Activated naive CD8-positive, alpha-beta T cell treated with anti-CD3 and anti-CD28 coated beads, Interleukin-2, amount 10 ng/mL, durations not matched to agents 7 days and 5 days (primary cell): ENCODE data around the gene TTC27. TPM values are rescaled to one million over a fixed set of nuclear protein-coding genes. Genes with fewer than 3 reads are reported as not detected.
"Not testable (repeated sequence)": the region's sequence is repeated elsewhere in the genome, so short reads cannot be mapped to it uniquely, and the experiment has no call there.

ENCODE experiments used
- ATAC-seq: fragments of 150-1000 bp; cut with Tn5 transposase; one replicate; pipeline ENCODE4 v1.10.0; 2021; ENCODE audit warnings: low read depth, moderate library complexity
- POLR2A ChIA-PET: fragments of 350-600 bp; sonication (Branson Sonifier 250); formaldehyde crosslinking; loops from one replicate; lab custom pipeline; 2021; ENCODE audit warnings: antibody characterized with exemption; lab: Charles Lee
- DNase-seq: peaks from one replicate; pipeline ENCODE4 v3.0.0; 2021
- H3K27ac Mint-ChIP-seq: one replicate; pipeline ENCODE4 v1.8.0; 2022; ENCODE audit warnings: mild to moderate bottlenecking, mixed read lengths
- H3K27me3 Mint-ChIP-seq: one replicate; pipeline ENCODE4 v1.8.0; 2022; ENCODE audit warnings: mild to moderate bottlenecking, moderate library complexity, mixed read lengths
- H3K36me3 Mint-ChIP-seq: one replicate; pipeline ENCODE4 v1.8.0; 2021; ENCODE audit warnings: mild to moderate bottlenecking, mixed read lengths
- H3K4me1 Mint-ChIP-seq: one replicate; pipeline ENCODE4 v1.8.0; 2021; ENCODE audit warnings: mixed read lengths
- H3K4me3 Mint-ChIP-seq: one replicate; pipeline ENCODE4 v1.8.0; 2022; ENCODE audit warnings: mild to moderate bottlenecking, moderate library complexity, mixed read lengths
- H3K9me3 Mint-ChIP-seq: one replicate; pipeline ENCODE4 v1.8.0; 2021; ENCODE audit warnings: mixed read lengths
- total RNA-seq, 2 experiments: library from RNA; stranded (reverse); gene quantifications; one replicate each; pipeline ENCODE4 v1.2.3, GENCODE V29; 2021

Gene TTC27
- total RNA-seq, 2 experiments from 2014 or later = 14.9 to 19.4 TPM

DNA sequence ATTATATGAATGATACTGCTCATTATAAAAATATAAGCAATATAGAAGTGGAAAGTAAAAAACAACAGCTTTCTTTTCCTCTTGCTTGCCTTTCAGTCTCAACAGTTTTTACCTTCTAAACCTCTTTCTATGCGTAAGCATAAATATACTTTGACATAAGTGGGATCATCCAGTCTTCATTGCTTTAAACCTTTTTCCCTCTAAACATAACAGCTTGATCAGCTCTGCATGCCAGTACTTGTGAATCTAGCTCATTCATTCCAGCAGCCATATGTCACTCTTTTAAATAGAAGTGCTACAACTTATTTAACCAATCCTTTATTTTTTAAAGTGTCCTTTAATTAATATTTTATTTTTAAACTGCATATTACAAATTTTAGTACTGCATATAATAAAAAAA is 88.1 kb downstream of the TTC27 start:
- Mint-ChIP-seq H3K4me3 (no peak overlapping the region), H3K4me1 (peaks cover 2% of the 10 kb centered on the region), H3K36me3 (peaks cover 25% of the 10 kb centered on the region), H3K27ac (no peak overlapping the region), H3K27me3 (no peaks in the 10 kb centered on the region), H3K9me3 (peaks cover 3% of the 10 kb centered on the region)
- POLR2A ChIA-PET = no interaction called here
- DNase-seq = no peak
- no peak for ATAC-seq

DNA sequence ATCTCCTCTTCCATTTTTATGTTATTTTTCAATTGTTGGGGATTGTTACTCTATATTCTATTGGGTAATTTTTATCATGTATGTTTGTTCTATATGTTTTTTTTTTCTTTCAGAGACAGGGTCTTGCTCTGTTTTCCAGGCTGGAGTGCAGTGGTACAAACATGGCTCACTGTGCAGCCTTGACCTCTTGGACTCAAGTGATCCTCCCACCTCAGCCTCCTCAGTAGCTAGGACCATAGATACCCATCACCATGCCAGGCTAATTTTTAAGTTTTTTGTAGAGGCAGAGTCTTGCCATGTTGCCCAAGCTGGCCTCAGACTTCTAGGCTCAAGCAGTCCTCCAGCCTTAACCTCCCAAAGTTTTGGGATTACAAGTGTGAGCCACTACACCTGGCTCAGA is 88.7 kb downstream of the TTC27 start:
- Mint-ChIP-seq H3K27me3 (no peaks in the 10 kb centered on the region), H3K36me3 (peaks cover 27% of the 10 kb centered on the region), H3K4me1 (peaks cover 2% of the 10 kb centered on the region), H3K27ac (no peak overlapping the region), H3K4me3 (no peak overlapping the region), H3K9me3 (peaks cover 3% of the 10 kb centered on the region)
- POLR2A ChIA-PET = no interaction called here
- DNase-seq (no peak), ATAC-seq (no peak)

DNA sequence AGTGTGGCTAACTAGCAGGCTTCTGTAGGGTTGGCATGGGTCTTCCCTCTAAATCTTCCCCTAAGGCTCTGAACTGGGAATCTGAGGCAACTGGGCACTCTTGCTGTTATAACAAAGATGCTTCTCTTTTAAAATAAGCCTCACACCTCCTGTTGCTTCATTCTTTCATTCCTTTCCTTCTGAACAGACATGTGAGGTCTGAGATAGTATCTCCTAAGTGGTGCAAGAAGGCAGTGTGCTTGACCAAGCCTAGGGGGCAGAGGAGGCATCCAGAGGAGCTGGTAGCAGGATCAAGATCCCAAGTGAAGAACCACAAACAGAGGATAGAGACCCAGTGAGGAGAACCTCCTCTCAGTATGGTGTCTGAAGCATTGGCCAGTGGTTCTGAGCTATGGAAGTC is 90.9 kb downstream of the TTC27 start:
- H3K9me3 Mint-ChIP-seq = peaks cover 4% of the 10 kb centered on the region

DNA sequence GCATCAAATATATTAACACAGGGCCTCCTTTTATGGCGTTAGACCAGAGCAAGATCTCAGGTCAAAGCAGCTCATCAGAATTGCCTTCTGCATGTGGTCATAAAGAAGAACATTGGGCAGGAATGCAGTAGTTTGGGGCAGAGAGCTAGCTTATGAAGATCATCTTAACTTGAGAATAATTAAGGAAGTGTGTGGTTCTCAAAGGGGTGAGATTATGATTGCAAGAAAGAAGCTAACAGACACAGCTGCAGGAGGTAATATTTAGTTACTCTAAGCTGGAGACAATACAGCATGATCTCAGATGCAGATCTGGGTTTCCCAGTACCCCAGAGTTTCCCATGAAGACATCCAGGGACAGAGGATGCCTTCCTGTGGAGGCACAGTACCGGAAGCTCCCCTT is 91.6 kb downstream of the TTC27 start:
- peaks cover 2% of the 10 kb centered on the region for H3K4me1 Mint-ChIP-seq
- ATAC-seq = no peak
- POLR2A ChIA-PET = no interaction called here
- H3K9me3 Mint-ChIP-seq = peaks cover 5% of the 10 kb centered on the region
- no peak overlapping the region for H3K4me3 Mint-ChIP-seq
- H3K36me3 Mint-ChIP-seq = peaks cover 25% of the 10 kb centered on the region
- no peak overlapping the region for H3K27ac Mint-ChIP-seq
- no peaks in the 10 kb centered on the region for H3K27me3 Mint-ChIP-seq
- no peak for DNase-seq

More for the DNA sequence above, 90.9 kb downstream of the TTC27 start:
- DNase-seq (no peak), ATAC-seq (no peak)
- H3K27ac Mint-ChIP-seq = no peak overlapping the region
- no peak overlapping the region for H3K4me3 Mint-ChIP-seq
- POLR2A ChIA-PET = no interaction called here
- peaks cover 28% of the 10 kb centered on the region for H3K36me3 Mint-ChIP-seq
- peaks cover 2% of the 10 kb centered on the region for H3K4me1 Mint-ChIP-seq
- H3K27me3 Mint-ChIP-seq = no peaks in the 10 kb centered on the region

DNA sequence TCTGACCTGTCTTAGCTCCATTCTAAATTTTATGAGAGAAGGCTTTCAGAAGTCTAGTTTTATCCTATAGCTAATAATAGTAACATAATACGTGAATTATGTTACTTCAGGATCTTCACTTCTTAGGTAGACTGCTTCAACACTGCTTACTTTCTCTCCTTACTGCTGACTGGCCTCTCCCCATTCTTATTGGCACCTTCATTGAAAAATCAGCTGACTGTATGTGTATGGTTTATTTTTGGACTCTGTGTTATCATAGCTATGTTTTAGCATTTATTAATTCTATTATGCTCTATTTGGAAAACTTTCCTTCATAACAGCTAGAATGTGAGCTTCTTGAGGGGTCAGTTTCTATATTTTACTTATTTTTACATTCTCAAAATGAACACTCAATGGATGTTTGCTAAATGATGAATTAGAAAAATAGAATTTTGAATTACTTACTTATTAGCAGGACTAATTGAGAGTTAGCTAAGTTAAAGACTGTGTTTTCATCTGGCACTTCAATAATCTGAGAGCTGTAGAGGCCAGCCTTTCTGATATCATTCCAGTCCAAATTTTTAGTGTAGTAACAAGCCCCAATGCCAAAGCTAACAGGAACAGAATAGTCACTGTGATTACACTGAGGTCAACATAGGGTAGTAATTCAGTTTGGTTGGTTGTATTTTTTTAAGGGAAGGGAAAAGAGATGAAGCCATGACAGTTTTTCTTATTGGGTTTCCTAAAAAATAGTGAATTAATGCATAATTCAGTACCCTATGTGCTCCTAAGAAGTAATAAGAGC is 92.3 kb downstream of the TTC27 start:
- Mint-ChIP-seq H3K4me1 (peaks cover 2% of the 10 kb centered on the region), H3K27ac (no peak overlapping the region), H3K27me3 (no peaks in the 10 kb centered on the region), H3K4me3 (no peak overlapping the region), H3K9me3 (peaks cover 6% of the 10 kb centered on the region), H3K36me3 (peaks cover 25% of the 10 kb centered on the region)
- no peak for DNase-seq
- ATAC-seq = no peak
- POLR2A ChIA-PET = no interaction called here

DNA sequence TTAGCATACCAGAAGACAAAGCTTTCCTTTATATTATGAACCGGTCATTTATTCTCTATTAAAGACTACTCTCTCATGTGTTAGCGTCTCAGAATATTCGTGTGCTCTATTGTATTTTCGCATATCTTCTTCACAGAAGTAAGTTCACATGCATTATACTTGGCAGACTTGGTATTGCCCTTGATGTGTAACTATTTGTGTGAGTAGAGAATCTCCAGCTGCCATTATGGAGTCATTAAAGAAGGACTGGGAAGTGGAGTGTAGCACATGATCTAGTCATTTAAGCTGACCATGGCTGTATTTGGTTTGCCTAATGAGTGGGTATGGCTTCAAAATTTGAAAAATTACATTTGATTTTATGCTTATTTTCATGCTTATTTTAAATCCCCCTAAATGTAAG is 92.9 kb downstream of the TTC27 start:
- no peaks in the 10 kb centered on the region for H3K4me1 Mint-ChIP-seq
- H3K4me3 Mint-ChIP-seq = no peak overlapping the region
- no peaks in the 10 kb centered on the region for H3K27me3 Mint-ChIP-seq
- DNase-seq (no peak), ATAC-seq (no peak)
- peaks cover 5% of the 10 kb centered on the region for H3K9me3 Mint-ChIP-seq
- no peak overlapping the region for H3K27ac Mint-ChIP-seq
- POLR2A ChIA-PET = no interaction called here
- H3K36me3 Mint-ChIP-seq = peaks cover 21% of the 10 kb centered on the region

DNA sequence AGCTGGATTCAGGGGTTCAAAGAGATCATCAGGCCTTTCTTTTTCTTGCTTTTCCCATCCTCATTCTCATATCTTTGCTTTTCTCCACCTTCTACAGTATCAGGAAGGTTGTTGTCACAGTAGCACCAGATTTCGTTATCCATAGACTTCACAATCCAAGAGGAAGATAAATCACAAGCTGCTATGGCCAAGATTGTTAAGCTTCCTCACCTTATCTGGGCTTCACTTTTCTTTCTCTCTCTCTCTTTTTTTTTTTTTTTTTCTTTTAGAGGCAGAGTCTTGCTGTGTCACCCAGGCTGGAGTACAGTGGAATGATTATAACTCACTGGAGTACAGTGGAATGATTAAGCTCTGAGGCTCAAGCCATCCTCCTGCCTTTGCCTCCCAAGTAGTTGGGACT is 93.5 kb downstream of the TTC27 start:
- no peak for ATAC-seq
- H3K4me3 Mint-ChIP-seq = no peak overlapping the region
- peaks cover 5% of the 10 kb centered on the region for H3K9me3 Mint-ChIP-seq
- H3K27me3 Mint-ChIP-seq = no peaks in the 10 kb centered on the region
- POLR2A ChIA-PET = no interaction called here
- no peak for DNase-seq
- no peak overlapping the region for H3K27ac Mint-ChIP-seq
- H3K4me1 Mint-ChIP-seq = no peaks in the 10 kb centered on the region
- H3K36me3 Mint-ChIP-seq = peaks cover 22% of the 10 kb centered on the region

DNA sequence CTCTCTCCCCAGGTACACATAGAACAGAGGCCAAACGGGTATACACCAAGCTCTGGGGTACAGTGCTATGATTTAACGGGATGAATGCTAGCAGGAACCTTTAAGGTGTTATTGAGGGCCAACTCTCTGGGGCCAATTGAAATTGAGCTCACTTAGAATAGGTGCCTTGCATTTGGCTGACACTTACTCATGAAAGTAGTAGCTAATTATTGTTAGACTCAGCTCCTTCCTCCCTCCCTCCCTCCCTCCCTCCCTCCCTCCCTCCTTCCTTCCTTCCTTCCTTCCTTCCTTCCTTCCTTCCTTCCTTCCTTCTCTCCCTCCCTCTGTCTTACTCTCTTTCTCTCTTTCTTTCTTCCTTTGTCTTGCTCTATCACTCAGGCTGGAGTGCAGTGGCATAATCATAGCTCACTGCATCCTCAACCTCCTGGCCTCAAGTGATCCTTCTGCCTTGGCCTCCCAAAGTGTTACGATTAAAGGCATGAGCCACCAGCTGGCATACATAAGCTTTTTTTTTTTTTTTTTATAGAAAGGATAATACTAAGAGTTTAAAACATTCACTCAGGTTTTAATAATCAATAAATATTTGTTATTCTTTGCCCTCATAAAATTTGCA is 95.7 kb downstream of the TTC27 start:
- ATAC-seq (no peak), DNase-seq (no peak)
- Mint-ChIP-seq H3K4me3 (no peak overlapping the region), H3K9me3 (peaks cover 5% of the 10 kb centered on the region), H3K4me1 (no peaks in the 10 kb centered on the region), H3K27ac (no peak overlapping the region), H3K36me3 (peaks cover 25% of the 10 kb centered on the region), H3K27me3 (no peaks in the 10 kb centered on the region)
- POLR2A ChIA-PET = no interaction called here

DNA sequence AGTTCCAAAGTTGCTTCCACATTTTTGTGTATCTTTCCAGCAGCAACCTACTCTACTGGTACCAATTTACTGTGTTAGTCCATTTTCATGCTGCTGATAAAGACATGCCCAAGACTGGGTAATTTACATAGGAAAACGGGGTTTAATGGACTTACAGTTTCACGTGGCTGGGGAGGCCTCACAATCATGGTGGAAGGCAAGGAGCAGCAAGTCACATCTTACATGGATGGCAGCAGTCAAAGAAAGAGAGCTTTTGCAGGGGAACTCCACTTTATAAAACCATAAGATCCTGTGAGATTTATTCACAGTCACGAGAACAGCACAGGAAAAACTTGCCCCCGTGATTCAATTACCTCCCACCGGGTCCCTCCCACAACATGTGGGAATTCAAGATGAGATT is 98.8 kb downstream of the TTC27 start:
- H3K27ac Mint-ChIP-seq, ATAC-seq, POLR2A ChIA-PET, DNase-seq, H3K4me1 Mint-ChIP-seq, H3K27me3 Mint-ChIP-seq, H3K4me3 Mint-ChIP-seq, H3K9me3 Mint-ChIP-seq: not testable (repeated sequence)
- H3K36me3 Mint-ChIP-seq = peaks cover 21% of the 10 kb centered on the region

DNA sequence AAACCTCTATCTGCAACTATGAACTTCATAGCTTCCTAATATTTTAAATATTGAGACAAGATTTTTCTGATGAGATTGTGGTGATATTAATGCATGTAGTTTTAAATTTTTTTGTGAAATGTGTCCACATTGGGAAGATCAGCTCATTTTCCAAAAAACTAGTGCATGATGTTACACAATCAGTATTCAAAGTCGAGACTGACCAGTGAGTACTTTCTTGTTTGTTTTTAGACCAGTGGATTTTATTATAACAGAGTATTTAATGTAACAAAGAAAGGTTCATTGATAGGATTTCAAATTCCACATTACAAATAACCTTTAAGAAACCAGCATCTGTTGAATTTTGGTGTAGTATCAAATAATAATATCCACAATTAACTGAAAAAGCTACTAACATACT is 99.3 kb downstream of the TTC27 start:
- peaks cover 18% of the 10 kb centered on the region for H3K36me3 Mint-ChIP-seq
- DNase-seq = no peak
- POLR2A ChIA-PET = no interaction called here

DNA sequence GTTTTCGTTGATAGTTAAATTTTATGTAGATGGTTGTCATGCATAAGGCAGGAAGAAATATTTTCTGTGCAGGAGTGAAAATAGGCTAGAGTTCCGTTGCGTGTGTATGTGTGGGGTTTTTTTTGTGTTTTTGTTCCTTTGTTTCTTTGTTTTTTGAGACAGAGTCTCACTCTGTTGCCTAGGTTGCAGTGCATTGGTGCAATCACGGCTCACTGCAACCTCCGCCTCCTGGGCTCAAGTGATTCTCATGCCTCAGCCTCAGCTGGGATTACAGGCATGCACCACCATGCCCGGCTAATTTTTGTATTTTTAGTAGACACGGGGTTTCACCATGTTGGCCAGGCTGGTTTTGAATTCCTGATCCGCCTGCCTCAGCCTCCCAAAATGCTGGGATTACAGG is 103.1 kb downstream of the TTC27 start:
- H3K27me3 Mint-ChIP-seq, H3K9me3 Mint-ChIP-seq, H3K4me3 Mint-ChIP-seq, POLR2A ChIA-PET, DNase-seq, ATAC-seq, H3K27ac Mint-ChIP-seq, H3K36me3 Mint-ChIP-seq, H3K4me1 Mint-ChIP-seq: not testable (repeated sequence)

More for the DNA sequence above, 99.3 kb downstream of the TTC27 start:
- H3K9me3 Mint-ChIP-seq = peaks cover 5% of the 10 kb centered on the region
- H3K4me1 Mint-ChIP-seq = no peaks in the 10 kb centered on the region
- H3K27ac Mint-ChIP-seq = no peak overlapping the region
- H3K4me3 Mint-ChIP-seq = no peak overlapping the region
- no peaks in the 10 kb centered on the region for H3K27me3 Mint-ChIP-seq
- ATAC-seq = no peak

DNA sequence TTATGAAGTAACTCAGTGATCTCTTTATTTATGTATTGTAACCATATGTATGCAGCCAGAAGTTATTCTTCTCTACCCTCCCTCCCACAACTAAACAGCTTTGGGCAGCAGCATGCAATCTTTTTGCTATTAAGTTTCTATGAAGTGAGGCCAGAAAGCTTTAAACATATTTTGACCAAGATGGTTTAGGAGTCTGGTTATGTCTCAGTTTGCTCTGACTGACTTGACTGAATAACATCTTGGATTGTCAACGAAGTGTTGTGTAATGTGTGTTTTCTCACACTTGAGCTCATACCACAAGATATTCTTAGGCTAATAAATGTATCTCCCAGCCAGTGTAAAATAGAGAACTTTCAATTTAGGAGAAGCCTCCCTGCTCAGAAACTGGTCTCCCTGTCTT is 104.3 kb downstream of the TTC27 start:
- no peak overlapping the region for H3K27ac Mint-ChIP-seq
- ATAC-seq (no peak), DNase-seq (no peak)
- H3K36me3 Mint-ChIP-seq = peaks cover 10% of the 10 kb centered on the region
- no peaks in the 10 kb centered on the region for H3K27me3 Mint-ChIP-seq
- H3K9me3 Mint-ChIP-seq = no peaks in the 10 kb centered on the region
- H3K4me1 Mint-ChIP-seq = no peaks in the 10 kb centered on the region
- no peak overlapping the region for H3K4me3 Mint-ChIP-seq
- POLR2A ChIA-PET = no interaction called here

DNA sequence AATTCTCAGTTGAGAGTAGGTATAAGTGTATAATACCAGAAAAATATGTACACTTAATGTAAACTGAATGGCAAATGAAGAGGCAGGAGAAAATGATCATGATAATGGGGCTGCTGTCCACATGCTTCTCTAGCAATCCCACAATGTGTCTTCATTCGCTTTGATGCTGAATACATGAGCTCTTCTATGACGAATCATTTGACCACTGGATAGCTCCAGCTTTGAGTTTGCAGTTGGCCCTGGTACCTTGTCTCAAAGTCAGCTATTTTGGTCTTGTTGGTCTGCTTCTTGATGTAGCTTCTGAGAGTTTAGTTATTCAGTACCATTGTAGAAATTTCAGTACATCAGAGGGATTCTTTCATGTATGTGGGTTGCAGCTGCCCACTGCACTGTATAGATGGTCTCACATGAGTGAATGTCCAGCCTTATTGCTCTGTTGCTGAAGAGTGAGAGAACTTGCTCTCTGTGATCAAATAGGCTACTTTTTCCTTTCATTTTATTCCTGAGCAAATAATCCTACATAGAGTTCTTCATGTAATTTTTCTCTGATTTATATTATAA is 105.1 kb downstream of the TTC27 start:
- Mint-ChIP-seq H3K36me3 (peaks cover 10% of the 10 kb centered on the region), H3K4me3 (no peak overlapping the region), H3K27ac (no peak overlapping the region), H3K27me3 (no peaks in the 10 kb centered on the region), H3K4me1 (no peaks in the 10 kb centered on the region), H3K9me3 (no peaks in the 10 kb centered on the region)
- DNase-seq = no peak
- POLR2A ChIA-PET = no interaction called here
- no peak for ATAC-seq

DNA sequence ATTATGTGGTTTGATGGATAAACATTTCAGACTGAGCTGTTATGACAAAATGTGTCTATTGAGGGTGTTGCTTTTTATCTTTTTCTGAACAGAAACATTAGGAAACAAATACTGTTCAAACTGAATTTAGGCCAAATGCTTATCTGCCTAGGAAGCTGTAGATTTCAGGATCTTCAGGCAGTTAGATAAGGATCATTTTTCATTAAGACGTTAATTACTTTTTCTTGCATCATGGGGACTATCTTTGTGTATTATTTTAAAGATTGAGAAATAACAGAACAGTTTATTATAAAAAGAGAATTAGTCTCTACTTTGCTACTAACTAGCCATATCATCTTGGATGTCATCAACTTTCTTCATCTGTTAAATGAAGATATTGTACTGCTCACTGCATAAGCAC is 107.5 kb downstream of the TTC27 start:
- Mint-ChIP-seq H3K27me3 (no peaks in the 10 kb centered on the region), H3K27ac (no peak overlapping the region)
- ATAC-seq = no peak

More for the DNA sequence above, 107.5 kb downstream of the TTC27 start:
- no peak for DNase-seq
- POLR2A ChIA-PET = no interaction called here
- Mint-ChIP-seq H3K4me3 (no peak overlapping the region), H3K4me1 (no peaks in the 10 kb centered on the region), H3K9me3 (no peaks in the 10 kb centered on the region), H3K36me3 (peaks cover 17% of the 10 kb centered on the region)
